CD14-positive monocyte (primary cell): ENCODE data around the gene LHX4. TPM values are rescaled to one million over a fixed set of nuclear protein-coding genes. Genes with fewer than 3 reads are reported as not detected.

ENCODE experiments used
- DNase-seq, 3 donors: peaks; one replicate each; pipeline ENCODE4 v3.0.0-alpha.2; 2011 to 2022
- H2AFZ ChIP-seq: 2 replicates; pipeline ENCODE4 v1.6.0; 2012; ENCODE audit warnings: mild to moderate bottlenecking, low read depth, low read length, inconsistent platforms; ENCODE audit not compliant: insufficient read depth, poor library complexity, severe bottlenecking
- H3K27ac ChIP-seq, 2 donors: 1 replicate in 1 of 2; 2 replicates in 1 of 2; pipeline ENCODE4 v1.5.1; 2012 to 2013; ENCODE audit warnings: low read length in 2 of 2, control low read depth in 1 of 2, inconsistent platforms in 1 of 2, low read depth in 1 of 2, mild to moderate bottlenecking in 1 of 2
- H3K27me3 ChIP-seq, 2 donors: one replicate each; pipeline versions ENCODE4 v1.6.0 to v1.6.1; 2011 to 2013; ENCODE audit warnings: low read length in 2 of 2; ENCODE audit not compliant: control insufficient read depth in 2 of 2, insufficient read depth in 2 of 2
- H3K36me3 ChIP-seq, 2 donors: replicated peaks in 1 of 2; 1 replicate in 1 of 2; 2 replicates in 1 of 2; pipeline versions ENCODE4 v1.5.1 to v1.6.1; 2012 to 2013; ENCODE audit warnings: low read length in 2 of 2, control low read depth in 1 of 2, inconsistent platforms in 1 of 2, mild to moderate bottlenecking in 1 of 2; ENCODE audit not compliant: insufficient read depth in 2 of 2, control insufficient read depth in 1 of 2
- H3K4me1 ChIP-seq, 2 donors: 1 replicate in 1 of 2; 2 replicates in 1 of 2; pipeline versions ENCODE4 v1.5.1 to v1.6.1; 2012 to 2013; ENCODE audit warnings: low read length in 2 of 2, control low read depth in 1 of 2, inconsistent platforms in 1 of 2, mild to moderate bottlenecking in 1 of 2, moderate library complexity in 1 of 2; ENCODE audit not compliant: insufficient read depth in 2 of 2, control insufficient read depth in 1 of 2
- H3K4me2 ChIP-seq: replicated peaks from 2 replicates; pipeline ENCODE3; 2012; ENCODE audit warnings: low read length, moderate library complexity, mild to moderate bottlenecking; ENCODE audit not compliant: poor library complexity, severe bottlenecking; ENCODE audit errors: extremely low read depth
- H3K4me3 ChIP-seq, 3 experiments: fragments of 200-600 bp in 1 of 3; sonication (generic) in 1 of 3; replicated peaks in 1 of 3; 1 replicate in 2 of 3; 2 replicates in 1 of 3; pipeline ENCODE4 v1.5.1; 2011 to 2013; ENCODE audit warnings: low read length in 3 of 3, mild to moderate bottlenecking in 3 of 3, control low read depth in 2 of 3, low read depth in 2 of 3, inconsistent platforms in 1 of 3, moderate library complexity in 1 of 3
- H3K79me2 ChIP-seq: 2 replicates; pipeline ENCODE4 v1.6.0; 2012; ENCODE audit warnings: mild to moderate bottlenecking, control low read depth, inconsistent platforms, low read length, moderate library complexity; ENCODE audit not compliant: insufficient read depth
- H3K9ac ChIP-seq: 2 replicates; pipeline ENCODE4 v1.6.0; 2017; ENCODE audit warnings: low read length, mild to moderate bottlenecking; ENCODE audit not compliant: insufficient read depth, poor library complexity, severe bottlenecking
- H3K9me3 ChIP-seq, 2 donors: replicated peaks in 1 of 2; 1 replicate in 1 of 2; 2 replicates in 1 of 2; pipeline versions ENCODE4 v1.5.1 to v1.6.1; 2012 to 2013; ENCODE audit warnings: low read length in 2 of 2, control low read depth in 1 of 2; ENCODE audit not compliant: control insufficient read depth in 1 of 2, insufficient read depth in 1 of 2
- H4K20me1 ChIP-seq: 2 replicates; pipeline ENCODE4 v1.6.0; 2012; ENCODE audit warnings: mild to moderate bottlenecking, low read length, control low read depth, moderate library complexity; ENCODE audit not compliant: insufficient read depth
- H3K27ac Mint-ChIP-seq, 7 donors: one replicate each; pipeline ENCODE4 v1.8.0; 2020; ENCODE audit warnings: mild to moderate bottlenecking in 7 of 7, mixed read lengths in 7 of 7, moderate library complexity in 6 of 7, inconsistent platforms in 2 of 7
- H3K27me3 Mint-ChIP-seq, 3 donors: one replicate each; pipeline ENCODE4 v1.8.0; 2021 to 2022; ENCODE audit warnings: low read depth in 3 of 3, mild to moderate bottlenecking in 3 of 3, mixed read lengths in 3 of 3, moderate library complexity in 3 of 3, inconsistent platforms in 1 of 3
- H3K36me3 Mint-ChIP-seq, 2 donors: one replicate each; pipeline ENCODE4 v1.8.0; 2020; ENCODE audit warnings: mixed read lengths in 2 of 2, inconsistent platforms in 1 of 2, mild to moderate bottlenecking in 1 of 2
- H3K4me1 Mint-ChIP-seq: one replicate; pipeline ENCODE4 v1.8.0; 2020; ENCODE audit warnings: mild to moderate bottlenecking, mixed read lengths
- H3K4me3 Mint-ChIP-seq, 2 donors: one replicate each; pipeline ENCODE4 v1.8.0; 2020; ENCODE audit warnings: mild to moderate bottlenecking in 2 of 2, mixed read lengths in 2 of 2, moderate library complexity in 1 of 2
- H3K9me3 Mint-ChIP-seq, 7 donors: one replicate each; pipeline ENCODE4 v1.8.0; 2020 to 2022; ENCODE audit warnings: mixed read lengths in 7 of 7, mild to moderate bottlenecking in 6 of 7, moderate library complexity in 6 of 7, inconsistent platforms in 2 of 7
- CTCF ChIP-seq: fragments of 200-600 bp; IDR thresholded peaks from one replicate; pipeline ENCODE4 v1.8.0; 2022; ENCODE audit warnings: antibody characterized with exemption, mild to moderate bottlenecking
- WGBS: methylation state at CpG from one replicate; pipeline ENCODE4 v1.1.5; 2013; ENCODE audit warnings: missing lambda C conversion rate; ENCODE audit not compliant: insufficient coverage; 5-methylcytosine and 5-hydroxymethylcytosine counted together
- intact Hi-C, 2 donors: fragments of 100-400 bp; cut with micrococcal nuclease; formaldehyde crosslinking; loops; one replicate each; pipeline versions ENCODE4 v1.15.0 to v1.15.1; 2023
- polyA plus RNA-seq, 3 donors: library from polyadenylated mRNA; depleted of rRNA in 1 of 3; unstranded in 2 of 3; stranded (reverse) in 1 of 3; fragments of 300-500 nt in 2 of 3; fragments of >200 nt in 1 of 3; fragmentation: Illumina TruSeq in 2 of 3; gene quantifications; 1 replicate in 2 of 3; 2 replicates in 1 of 3; pipeline ENCODE4 v1.2.3, GENCODE V29; 2012 to 2021

Gene LHX4
- polyA plus RNA-seq, 3 donors = not detected

- Mint-ChIP-seq H3K4me1 (peaks cover 52% of the 10 kb centered on the region), H3K27ac (no peak overlapping the region), H3K9me3 (peaks cover 0 to 41% (median 18%) of the 10 kb centered on the region in 7 donors), H3K36me3 (peaks cover 5 to 12% of the 10 kb centered on the region in 2 donors), H3K4me3 (peak overlapping the region; percentile 39 to 83), H3K27me3 (peaks cover 100% of the 10 kb centered on the region in 3 donors)
- Histone ChIP-seq H3K36me3 (no peaks in the 10 kb centered on the region), H3K27me3 (peaks cover 95 to 100% of the 10 kb centered on the region in 2 donors), H3K4me1 (peaks cover 39 to 47% of the 10 kb centered on the region in 2 donors), H3K4me3 (peak overlapping the region in 1 of 3 experiments; percentile 49), H3K27ac (no peak overlapping the region), H4K20me1 (no peaks in the 10 kb centered on the region), H3K4me2 (peak overlapping the region; percentile 41), H3K9ac (no peak overlapping the region), H2AFZ (peak overlapping the region; percentile 42), H3K9me3 (peaks cover 2 to 44% of the 10 kb centered on the region in 2 donors), H3K79me2 (no peaks in the 10 kb centered on the region)
- DNase-seq = no peak
- WGBS = 4% methylated on average over 47 of the region's 49 CpGs
- intact Hi-C loops = no loop called here
- no peak for TF ChIP-seq CTCF
These were observed 5.6 kb downstream of the LHX4 start for GRCh38 chr1:180235502-180236239.

GRCh38 chr1:180236698-180237509, 6.8 kb downstream of the LHX4 start:
- peaks cover 99 to 100% (median 100%) of the 10 kb centered on the region in 3 donors for H3K27me3 Mint-ChIP-seq
- TF ChIP-seq CTCF = no peak
- no peak for DNase-seq
- Histone ChIP-seq H3K9me3 (peaks cover 2 to 47% of the 10 kb centered on the region in 2 donors), H3K27me3 (peaks cover 95 to 100% of the 10 kb centered on the region in 2 donors), H3K4me3 (no peak overlapping the region), H3K4me2 (no peak overlapping the region), H3K4me1 (peaks cover 27 to 35% of the 10 kb centered on the region in 2 donors), H3K79me2 (no peaks in the 10 kb centered on the region), H2AFZ (no peak overlapping the region), H4K20me1 (no peaks in the 10 kb centered on the region), H3K36me3 (no peaks in the 10 kb centered on the region), H3K9ac (no peak overlapping the region), H3K27ac (no peak overlapping the region)
- H3K9me3 Mint-ChIP-seq = peaks cover 0 to 32% (median 12%) of the 10 kb centered on the region in 7 donors
- WGBS = 6% methylated on average over 6 of the region's 16 CpGs
- H3K4me1 Mint-ChIP-seq = peaks cover 42% of the 10 kb centered on the region
- H3K4me3 Mint-ChIP-seq = peak overlapping the region in 1 of 2 donors; percentile 83
- H3K27ac Mint-ChIP-seq = peak overlapping the region in 1 of 7 donors; percentile 18
- H3K36me3 Mint-ChIP-seq = peaks cover 5 to 9% of the 10 kb centered on the region in 2 donors
- intact Hi-C loops = no loop called here
